HUES48 (cell line): ENCODE data around the gene ECE1.

Experiments used
- H3K27ac ChIP-seq: one replicate; pipeline ENCODE4 v1.7.0; 2013; ENCODE audit warnings: low read depth, low read length, inconsistent platforms
- H3K27me3 ChIP-seq: 2 replicates; pipeline ENCODE4 v1.6.1; 2013; ENCODE audit warnings: mild to moderate bottlenecking, low read length; ENCODE audit not compliant: control insufficient read depth, insufficient read depth
- H3K36me3 ChIP-seq: 2 replicates; pipeline ENCODE4 v1.6.1; 2013; ENCODE audit warnings: low read length; ENCODE audit not compliant: control insufficient read depth, insufficient read depth
- H3K4me1 ChIP-seq: 2 replicates; pipeline ENCODE4 v1.6.1; 2013; ENCODE audit warnings: mild to moderate bottlenecking, low read length; ENCODE audit not compliant: control insufficient read depth, insufficient read depth
- H3K4me3 ChIP-seq: 2 replicates; pipeline ENCODE4 v1.5.1; 2013; ENCODE audit warnings: mild to moderate bottlenecking, low read depth, low read length
- H3K9ac ChIP-seq: 2 replicates; pipeline ENCODE4 v1.6.1; 2013; ENCODE audit warnings: mild to moderate bottlenecking, low read depth, low read length, moderate library complexity
- H3K9me3 ChIP-seq: 2 replicates; pipeline ENCODE4 v1.6.1; 2013; ENCODE audit warnings: low read length; ENCODE audit not compliant: control insufficient read depth, insufficient read depth

The ECE1 gene

GRCh38 chr1:21168444-21168843 lies 121.8 kb downstream of the ECE1 start:
- Histone ChIP-seq H3K27ac (no peak overlapping the region), H3K4me3 (no peak overlapping the region), H3K9ac (no peak overlapping the region), H3K9me3 (no peaks in the 10 kb centered on the region), H3K4me1 (no peaks in the 10 kb centered on the region), H3K36me3 (peaks cover 32% of the 10 kb centered on the region), H3K27me3 (no peaks in the 10 kb centered on the region)
